DND-41 (cell line): ENCODE results near the gene FBXL19.

Experiments used
- ATAC-seq: fragments of 200-7000 bp; cut with Tn5 transposase; 3 replicates; pipeline ENCODE4 v1.9.1; 2021; ENCODE audit warnings: low read depth; ENCODE audit not compliant: insufficient read depth
- DNase-seq: peaks from one replicate; pipeline ENCODE4 v3.0.0-alpha.2; 2020
- H2AFZ ChIP-seq: 2 replicates; pipeline ENCODE4 v1.6.0; 2012; ENCODE audit warnings: low read depth, low read length
- H3K27ac ChIP-seq: 2 replicates; pipeline ENCODE4 v1.5.1; 2012; ENCODE audit warnings: low read length, inconsistent platforms
- H3K27me3 ChIP-seq: fragments of 200-600 bp; sonication (generic); 2 replicates; pipeline ENCODE4 v1.6.0; 2012; ENCODE audit warnings: low read length, mild to moderate bottlenecking, inconsistent platforms; ENCODE audit not compliant: insufficient read depth, poor library complexity
- H3K36me3 ChIP-seq: 2 replicates; pipeline ENCODE4 v1.5.1; 2012; ENCODE audit warnings: low read length, inconsistent platforms; ENCODE audit not compliant: insufficient read depth
- H3K4me1 ChIP-seq: 2 replicates; pipeline ENCODE4 v1.5.1; 2012; ENCODE audit warnings: mild to moderate bottlenecking, low read length; ENCODE audit not compliant: insufficient read depth
- H3K4me2 ChIP-seq: 2 replicates; pipeline ENCODE4 v1.6.0; 2012; ENCODE audit warnings: mild to moderate bottlenecking, moderate library complexity, low read length, inconsistent platforms; ENCODE audit not compliant: insufficient read depth
- H3K4me3 ChIP-seq, 2 experiments: fragments of 200-600 bp in 1 of 2; shearing (Covaris generic) in 1 of 2; 2 replicates each; pipeline ENCODE4 v1.5.1; 2012 to 2016; ENCODE audit warnings: inconsistent platforms in 2 of 2, low read length in 2 of 2, mild to moderate bottlenecking in 2 of 2, low read depth in 1 of 2, moderate library complexity in 1 of 2
- H3K79me2 ChIP-seq: 2 replicates; pipeline ENCODE4 v1.6.0; 2012; ENCODE audit warnings: low read length, inconsistent platforms; ENCODE audit not compliant: insufficient read depth
- H3K9ac ChIP-seq: 2 replicates; pipeline ENCODE4 v1.6.0; 2012; ENCODE audit warnings: low read depth, mild to moderate bottlenecking, inconsistent platforms, low read length, moderate library complexity
- H3K9me3 ChIP-seq: 2 replicates; pipeline ENCODE4 v1.5.1; 2012; ENCODE audit warnings: low read length, moderate library complexity, mild to moderate bottlenecking, inconsistent platforms; ENCODE audit not compliant: insufficient read depth, severe bottlenecking
- H4K20me1 ChIP-seq: 2 replicates; pipeline ENCODE4 v1.6.0; 2012; ENCODE audit warnings: low read length; ENCODE audit not compliant: insufficient read depth
- EZH2 ChIP-seq: IDR thresholded peaks from 3 replicates; pipeline ENCODE4 v1.6.1; 2012; ENCODE audit warnings: borderline replicate concordance, low read depth, mild to moderate bottlenecking, moderate library complexity, low read length, inconsistent platforms; ENCODE audit not compliant: severe bottlenecking
- TF ChIP-seq, protein P1 (sequence below): IDR thresholded peaks from 2 replicates; pipeline ENCODE4 v1.5.1; 2012; ENCODE audit warnings: borderline replicate concordance, low read length, moderate library complexity, mild to moderate bottlenecking; ENCODE audit not compliant: poor library complexity, severe bottlenecking; ENCODE audit errors: extremely low read depth

Gene FBXL19

DNA sequence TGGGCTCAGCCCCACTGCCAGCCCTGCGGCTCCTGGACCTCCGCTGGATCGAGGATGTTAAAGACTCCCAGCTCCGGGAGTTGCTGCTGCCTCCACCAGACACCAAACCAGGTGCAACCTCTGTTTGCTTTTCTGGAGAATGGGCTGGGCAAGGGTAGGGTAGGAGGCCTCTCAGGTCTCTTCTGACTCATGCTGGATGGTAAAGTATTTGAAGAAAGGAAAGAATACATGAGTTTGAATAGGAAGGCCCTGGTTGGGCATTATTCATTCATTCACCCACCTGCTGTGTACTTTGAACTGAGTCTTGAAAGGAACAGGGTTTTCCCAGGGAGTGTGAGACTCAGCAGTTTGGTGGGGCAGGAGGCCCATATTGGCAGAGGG, 19.0 kb downstream of the FBXL19 start:
- Histone ChIP-seq H3K79me2 (peaks cover 6% of the 10 kb centered on the region; the same call in 1 of the 2 replicates), H3K9ac (no peak overlapping the region), H4K20me1 (peaks cover 17% of the 10 kb centered on the region), H3K27ac (no peak overlapping the region), H2AFZ (no peak overlapping the region), H3K4me1 (peaks cover 10% of the 10 kb centered on the region), H3K27me3 (no peaks in the 10 kb centered on the region), H3K36me3 (peaks cover 77% of the 10 kb centered on the region), H3K9me3 (no peaks in the 10 kb centered on the region), H3K4me2 (no peak overlapping the region), H3K4me3 (no peak overlapping the region)
- ATAC-seq, result no peak
- TF ChIP-seq, protein P1, sequence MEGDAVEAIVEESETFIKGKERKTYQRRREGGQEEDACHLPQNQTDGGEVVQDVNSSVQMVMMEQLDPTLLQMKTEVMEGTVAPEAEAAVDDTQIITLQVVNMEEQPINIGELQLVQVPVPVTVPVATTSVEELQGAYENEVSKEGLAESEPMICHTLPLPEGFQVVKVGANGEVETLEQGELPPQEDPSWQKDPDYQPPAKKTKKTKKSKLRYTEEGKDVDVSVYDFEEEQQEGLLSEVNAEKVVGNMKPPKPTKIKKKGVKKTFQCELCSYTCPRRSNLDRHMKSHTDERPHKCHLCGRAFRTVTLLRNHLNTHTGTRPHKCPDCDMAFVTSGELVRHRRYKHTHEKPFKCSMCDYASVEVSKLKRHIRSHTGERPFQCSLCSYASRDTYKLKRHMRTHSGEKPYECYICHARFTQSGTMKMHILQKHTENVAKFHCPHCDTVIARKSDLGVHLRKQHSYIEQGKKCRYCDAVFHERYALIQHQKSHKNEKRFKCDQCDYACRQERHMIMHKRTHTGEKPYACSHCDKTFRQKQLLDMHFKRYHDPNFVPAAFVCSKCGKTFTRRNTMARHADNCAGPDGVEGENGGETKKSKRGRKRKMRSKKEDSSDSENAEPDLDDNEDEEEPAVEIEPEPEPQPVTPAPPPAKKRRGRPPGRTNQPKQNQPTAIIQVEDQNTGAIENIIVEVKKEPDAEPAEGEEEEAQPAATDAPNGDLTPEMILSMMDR, result no peak
- no peak for TF ChIP-seq EZH2
- DNase-seq, result no peak

- Histone ChIP-seq H3K36me3 (peaks cover 76% of the 10 kb centered on the region), H3K27me3 (no peaks in the 10 kb centered on the region), H3K27ac (no peak overlapping the region), H4K20me1 (peaks cover 11% of the 10 kb centered on the region; the same call in 1 of the 2 replicates), H3K4me3 (no peak overlapping the region), H3K9me3 (no peaks in the 10 kb centered on the region), H3K4me1 (no peaks in the 10 kb centered on the region), H3K4me2 (no peak overlapping the region), H3K79me2 (peaks cover 3% of the 10 kb centered on the region; the same call in 1 of the 2 replicates), H3K9ac (no peak overlapping the region), H2AFZ (no peak overlapping the region)
- ATAC-seq (no peak), DNase-seq (no peak)
- TF ChIP-seq, protein P1, result no peak
- TF ChIP-seq EZH2, result no peak
These were observed 21.0 kb downstream of the FBXL19 start for GRCh38 chr16:30944352-30944751.

DNA sequence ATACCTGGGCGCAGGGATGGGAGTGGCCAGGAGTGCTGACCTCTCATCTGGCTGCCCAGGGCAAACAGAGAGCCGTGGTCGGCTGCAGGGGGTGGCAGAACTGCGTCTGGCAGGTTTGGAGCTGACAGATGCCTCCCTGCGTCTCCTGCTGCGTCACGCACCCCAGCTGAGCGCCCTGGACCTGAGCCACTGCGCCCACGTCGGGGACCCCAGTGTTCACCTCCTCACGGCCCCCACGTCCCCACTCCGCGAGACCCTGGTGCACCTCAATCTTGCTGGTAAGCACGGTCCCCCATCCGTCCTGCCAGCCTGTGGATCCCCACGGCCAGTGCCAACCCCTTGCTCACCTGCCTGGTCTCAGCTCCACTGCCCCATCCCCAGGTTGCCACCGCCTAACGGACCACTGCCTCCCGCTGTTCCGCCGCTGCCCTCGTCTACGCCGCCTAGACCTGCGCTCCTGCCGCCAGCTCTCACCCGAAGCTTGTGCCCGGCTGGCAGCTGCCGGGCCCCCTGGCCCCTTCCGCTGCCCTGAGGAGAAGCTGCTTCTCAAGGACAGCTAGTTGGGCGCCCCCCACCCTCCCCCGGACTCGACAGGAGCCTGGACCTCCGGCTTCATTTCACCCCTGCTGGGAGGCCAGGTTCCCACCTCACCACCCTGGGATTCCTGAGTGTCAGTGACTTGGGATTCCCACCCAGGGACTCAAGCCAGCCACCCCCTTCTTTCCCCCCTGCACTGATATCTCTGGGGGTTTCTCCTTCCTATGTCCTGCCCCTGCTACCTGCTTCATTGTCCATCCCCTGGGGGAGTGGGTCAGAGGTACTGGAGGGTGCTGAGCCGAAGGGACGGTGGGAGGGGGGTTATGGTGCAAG, 23.5 kb downstream of the FBXL19 start:
- no peaks in the 10 kb centered on the region for H3K9me3 ChIP-seq

More for the DNA sequence above, 23.5 kb downstream of the FBXL19 start:
- H3K4me1 ChIP-seq, result peaks cover 18% of the 10 kb centered on the region
- DNase-seq, result no peak
- H3K36me3 ChIP-seq, result peaks cover 54% of the 10 kb centered on the region
- H3K79me2 ChIP-seq, result peaks cover 3% of the 10 kb centered on the region; the same call in 1 of the 2 replicates
- no peak overlapping the region for H3K9ac ChIP-seq
- H3K27ac ChIP-seq, result no peak overlapping the region
- H4K20me1 ChIP-seq, result peaks cover 6% of the 10 kb centered on the region; the same call in 1 of the 2 replicates
- no peak overlapping the region for H3K4me3 ChIP-seq
- TF ChIP-seq EZH2, result no peak
- TF ChIP-seq, protein P1, result no peak
- no peak overlapping the region for H2AFZ ChIP-seq
- H3K27me3 ChIP-seq, result no peaks in the 10 kb centered on the region
- no peak for ATAC-seq
- H3K4me2 ChIP-seq, result no peak overlapping the region
